Activated naive CD4-positive, alpha-beta T cell treated with Interleukin-2 at 50 U/mL for 16 hours (primary cell): ENCODE results near the gene RPL38.
A peak's percentile ranks its signal among the peaks of the same experiment; 100 is the strongest.

Experiments
- DNase-seq: peaks from one replicate; pipeline ENCODE4 v3.0.0-alpha.2; 2020

RPL38 gene

DNA sequence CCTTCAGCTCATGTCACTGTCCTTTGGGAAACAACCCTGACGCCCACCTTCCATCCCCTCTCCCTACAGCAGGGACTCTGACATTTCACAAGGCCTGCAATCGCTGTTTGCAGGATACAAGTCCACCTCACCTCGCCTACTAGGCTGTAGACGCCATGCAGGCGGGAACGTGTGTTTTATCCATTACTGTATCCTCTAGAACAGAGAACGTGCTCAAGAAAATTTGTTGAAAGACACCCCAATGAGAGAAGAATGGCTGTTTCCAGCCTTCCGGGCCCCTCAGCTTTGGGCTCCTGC is 8.4 kb downstream of the RPL38 start:
- DNase-seq = peak; percentile 12

DNA sequence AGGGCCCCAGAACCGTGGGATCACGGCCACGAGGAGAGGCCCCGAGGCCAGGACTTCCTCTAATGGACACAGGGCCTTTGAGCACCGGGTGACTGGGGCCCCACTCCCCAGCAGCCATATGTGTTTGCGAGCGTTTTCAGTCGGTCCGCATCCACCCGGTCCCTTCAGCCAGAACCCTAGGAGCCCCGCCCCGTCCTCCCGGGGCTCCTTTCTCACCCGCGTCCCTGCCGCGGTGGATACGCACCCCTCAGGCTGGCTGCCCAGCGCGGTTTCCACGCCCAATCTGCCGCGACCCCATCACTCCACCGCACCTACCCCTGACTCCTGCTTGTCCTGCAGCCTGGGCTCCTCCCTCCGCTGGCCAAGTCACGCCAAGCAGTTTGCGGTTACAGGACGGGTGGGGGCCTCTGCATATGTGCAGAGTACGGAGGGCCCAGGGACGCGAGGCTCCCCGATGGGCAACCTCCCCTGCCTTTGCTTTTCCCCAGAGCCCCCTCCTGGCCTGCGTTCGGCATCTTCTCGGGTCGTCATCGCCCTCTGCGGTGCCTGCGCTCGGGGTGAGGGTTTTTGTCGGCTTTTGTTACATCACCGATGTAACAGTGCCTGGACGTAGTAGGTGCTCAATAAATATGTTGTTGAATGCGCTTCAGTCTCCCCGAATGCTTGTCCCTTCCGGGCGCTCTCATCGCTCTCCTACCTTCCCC is 8.9 kb downstream of the RPL38 start:
- peak; percentile 43 for DNase-seq

DNA sequence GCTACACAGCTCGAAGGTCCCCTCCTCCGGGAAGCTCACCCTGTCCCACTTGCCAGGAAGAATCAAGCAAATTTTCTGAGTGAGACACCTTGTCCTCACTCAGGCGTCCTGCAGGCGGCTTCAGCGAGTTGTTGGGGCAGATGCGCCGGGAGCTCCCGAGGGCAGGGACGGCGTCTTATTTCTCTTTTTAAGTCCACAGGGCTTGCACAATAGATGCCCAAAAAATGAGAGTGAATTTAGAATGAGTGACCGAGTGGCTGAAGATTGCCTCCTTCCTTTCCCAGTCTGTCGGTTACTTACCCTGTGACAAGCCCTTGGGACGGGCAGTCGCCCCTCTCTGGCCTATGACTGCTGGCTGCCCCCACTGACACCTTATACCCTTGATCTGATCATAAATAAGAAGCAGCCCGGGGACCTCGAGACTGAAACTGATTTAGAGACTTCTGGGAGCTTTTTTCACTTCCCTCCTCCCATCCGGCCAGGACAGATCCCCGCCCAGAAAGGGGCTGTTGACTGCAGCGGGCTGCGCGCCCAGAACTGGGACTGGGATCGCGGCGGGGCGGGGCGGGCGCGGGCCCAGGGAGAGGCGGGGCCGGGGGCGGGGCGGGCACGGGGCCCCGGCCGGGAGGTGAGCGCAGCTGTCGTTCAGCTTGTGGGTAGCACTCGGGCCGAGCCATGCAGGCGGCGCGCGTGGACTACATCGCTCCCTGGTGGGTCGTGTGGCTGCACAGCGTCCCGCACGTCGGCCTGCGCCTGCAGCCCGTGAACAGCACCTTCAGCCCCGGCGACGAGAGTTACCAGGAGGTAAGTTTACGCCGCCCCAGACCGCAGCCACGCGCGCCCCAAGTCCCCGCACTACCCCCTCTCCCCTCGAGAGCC is 9.7 kb downstream of the RPL38 start, which contains the start of gene TTYH2:
Gene TTYH2, plus strand, starts transcription at position 659 of the 879 bp plus-strand sequence. Its CDS starts 17 bp downstream, at position 676.
- DNase-seq = peak; percentile 68

DNA sequence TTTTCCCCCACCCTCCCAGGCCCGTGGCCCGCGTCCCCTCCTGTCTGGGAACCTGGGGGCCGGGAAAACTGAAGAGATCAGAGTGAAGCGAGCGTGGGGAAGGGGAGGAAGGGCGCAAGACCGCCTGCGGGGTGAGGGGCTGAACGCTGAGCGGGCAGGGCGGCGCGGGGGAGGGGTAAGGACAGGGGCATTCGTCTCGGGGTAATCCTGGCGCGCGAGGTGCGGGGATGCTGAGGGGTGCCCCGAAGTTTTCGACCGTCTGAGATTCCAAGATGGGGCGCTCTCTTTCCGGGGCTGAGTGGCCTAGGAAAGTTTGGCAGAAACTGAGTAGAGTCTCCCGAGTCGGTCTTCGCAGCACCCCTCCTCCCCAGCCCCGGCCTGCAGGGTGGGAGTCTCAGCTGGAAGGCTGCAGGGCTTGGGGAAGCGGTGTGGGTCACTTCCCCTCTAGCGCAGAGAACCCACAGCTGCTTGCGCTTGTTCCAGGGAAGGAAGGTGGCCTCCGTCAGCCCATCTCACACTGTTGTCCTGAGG is 10.4 kb downstream of the RPL38 start:
- peak; percentile 9 for DNase-seq

DNA sequence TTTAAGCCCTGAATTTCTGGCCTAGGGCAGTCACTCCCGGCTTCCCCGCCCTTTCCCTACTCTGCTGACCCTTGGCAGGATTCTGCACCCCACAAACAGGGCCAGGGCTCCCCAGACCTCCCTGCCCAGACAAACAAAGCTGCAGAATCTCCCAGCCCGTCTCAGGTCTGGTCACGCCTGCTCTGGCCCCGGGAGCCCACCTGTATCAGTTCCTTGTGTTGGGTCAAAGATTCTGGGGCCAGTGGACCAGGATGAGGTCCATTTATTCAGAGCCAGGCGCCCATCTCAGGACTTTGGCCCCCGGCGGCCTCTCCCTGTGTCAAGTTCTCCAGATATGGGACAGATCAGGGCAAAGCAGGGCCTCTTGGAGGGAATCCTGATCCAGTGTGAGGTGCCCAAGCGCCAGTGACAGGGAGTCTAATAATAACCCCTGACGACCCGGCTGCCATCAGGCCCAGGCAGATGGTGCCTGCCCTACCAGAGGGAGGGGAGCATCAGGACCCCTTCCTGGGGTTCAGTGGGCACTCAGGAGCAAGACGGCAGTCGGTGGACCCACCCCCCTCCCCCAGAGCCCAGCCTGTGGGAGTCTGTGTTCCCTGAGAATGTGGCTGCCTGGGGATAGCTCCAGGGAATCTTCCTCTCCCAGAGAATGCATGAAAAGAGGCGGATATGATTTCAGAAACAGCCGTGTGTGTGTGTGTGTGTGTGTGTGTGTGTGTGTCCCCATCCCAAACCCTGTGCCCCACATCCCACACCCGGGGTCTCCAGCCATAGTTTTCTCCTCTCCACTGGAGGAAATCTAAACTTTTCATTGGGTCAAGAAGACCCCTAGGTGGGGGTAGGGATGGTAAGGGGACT is 11.2 kb downstream of the RPL38 start:
- no peak for DNase-seq

DNA sequence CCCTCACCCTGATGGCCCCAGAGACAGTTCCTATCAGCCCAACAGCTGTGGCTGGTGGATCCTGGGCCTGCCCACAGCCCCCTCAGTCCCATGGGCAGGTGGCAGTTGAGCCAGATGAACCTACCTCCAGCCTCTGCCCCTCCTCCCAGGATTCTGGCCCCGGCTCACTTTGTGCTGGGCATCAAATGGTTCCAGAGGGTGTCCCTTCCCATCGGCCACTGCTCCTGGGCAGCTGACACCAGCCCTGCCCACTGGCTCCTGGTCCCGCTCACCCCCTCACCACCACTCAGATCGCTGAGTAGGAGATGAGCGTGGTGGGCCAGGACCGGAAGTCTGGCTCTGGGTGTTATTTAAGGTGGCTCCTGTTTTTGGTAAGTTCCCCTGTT is 11.9 kb downstream of the RPL38 start:
- no peak for DNase-seq

DNA sequence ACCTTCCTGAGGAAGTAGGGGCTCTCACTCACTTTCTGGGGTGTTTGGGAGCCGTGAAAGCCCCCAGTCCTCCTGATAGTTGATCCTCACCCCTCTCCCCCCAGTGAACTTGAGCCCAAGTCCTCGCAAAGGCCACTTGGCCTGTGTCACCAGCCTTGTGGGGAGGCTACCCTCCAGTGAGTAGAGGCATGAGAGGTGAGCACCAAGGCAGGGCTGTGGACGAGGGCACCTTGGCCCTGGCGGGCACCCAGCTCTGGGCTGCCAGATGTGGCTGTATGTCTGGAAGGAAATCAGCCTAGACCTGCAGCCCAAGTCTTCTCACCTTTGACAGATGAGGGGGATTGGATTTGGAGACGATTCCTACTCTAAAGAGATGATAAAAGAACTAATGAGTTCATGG is 13.0 kb downstream of the RPL38 start:
- DNase-seq = no peak

DNA sequence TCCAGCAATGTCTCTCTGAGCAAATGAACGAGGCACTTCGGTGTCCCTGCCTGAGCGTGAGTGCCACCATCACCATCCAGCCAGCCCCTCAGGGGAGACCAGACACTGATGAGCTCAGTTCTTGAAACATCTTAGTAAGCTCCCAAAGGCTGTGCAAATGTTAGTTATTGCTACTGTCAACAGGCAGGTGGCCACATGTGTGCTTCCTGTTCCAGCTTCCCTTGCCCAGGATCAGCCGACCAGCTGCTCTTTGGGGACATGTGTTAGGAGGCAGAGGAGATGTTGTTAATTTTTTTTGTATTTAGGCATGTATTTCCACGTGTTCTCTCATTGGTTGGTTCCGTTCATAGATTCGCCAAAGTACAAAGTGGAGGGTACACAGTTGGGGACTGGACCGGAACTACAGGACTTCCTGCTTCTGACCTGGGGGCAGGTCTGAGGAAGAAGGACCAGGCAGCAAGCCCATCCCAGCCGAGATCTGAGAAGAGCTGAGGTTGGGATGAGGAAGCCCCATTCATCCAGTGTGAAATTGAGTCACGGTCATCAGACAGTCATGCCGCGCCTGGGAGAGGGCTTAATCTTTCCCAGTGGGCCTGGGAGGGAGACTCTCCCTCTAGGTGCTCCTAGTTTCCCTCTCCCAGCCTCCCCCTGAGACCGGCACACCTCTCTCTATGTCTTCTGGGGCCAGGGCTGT is 13.7 kb downstream of the RPL38 start:
- no peak for DNase-seq

DNA sequence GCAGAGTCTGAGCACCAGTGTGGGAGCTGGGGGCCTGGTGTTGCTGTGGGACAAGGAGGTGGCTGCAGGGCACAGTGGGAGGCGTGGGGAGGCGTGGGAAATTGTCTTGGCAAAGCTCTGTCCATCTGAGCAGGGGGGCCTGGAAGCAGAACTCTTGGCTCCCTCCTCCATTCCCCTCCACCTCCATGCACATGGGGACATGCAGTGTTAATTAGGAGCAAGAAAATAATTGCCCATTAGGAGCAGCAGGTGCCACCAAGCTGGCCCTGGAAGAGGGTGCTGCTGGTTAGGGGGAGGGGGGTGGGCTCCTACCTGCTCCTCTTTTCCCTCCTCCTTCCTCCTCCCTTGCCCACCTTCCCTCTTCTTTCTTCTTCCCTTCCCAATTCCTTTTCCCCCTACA is 14.4 kb downstream of the RPL38 start:
- DNase-seq = no peak

DNA sequence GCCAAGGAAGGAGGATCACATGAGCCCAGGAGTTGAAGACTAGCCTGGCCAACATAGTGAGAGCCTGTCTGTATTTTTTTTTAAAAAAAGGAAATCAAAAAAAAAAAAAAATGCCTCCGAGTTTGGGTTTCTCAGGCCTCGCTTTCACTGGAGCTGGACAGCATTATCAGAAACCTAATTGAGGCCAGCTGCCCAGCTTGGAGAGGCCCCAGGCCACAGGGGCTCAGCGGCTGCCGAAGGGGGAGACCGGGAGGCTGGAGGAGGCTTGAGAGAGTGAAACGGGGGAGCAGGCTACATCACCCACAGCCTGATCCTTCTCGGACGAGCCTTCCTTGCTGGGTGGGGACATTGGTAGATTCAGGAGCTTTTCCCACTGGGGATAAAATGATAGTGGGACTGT is 15.0 kb downstream of the RPL38 start:
- DNase-seq = no peak

DNA sequence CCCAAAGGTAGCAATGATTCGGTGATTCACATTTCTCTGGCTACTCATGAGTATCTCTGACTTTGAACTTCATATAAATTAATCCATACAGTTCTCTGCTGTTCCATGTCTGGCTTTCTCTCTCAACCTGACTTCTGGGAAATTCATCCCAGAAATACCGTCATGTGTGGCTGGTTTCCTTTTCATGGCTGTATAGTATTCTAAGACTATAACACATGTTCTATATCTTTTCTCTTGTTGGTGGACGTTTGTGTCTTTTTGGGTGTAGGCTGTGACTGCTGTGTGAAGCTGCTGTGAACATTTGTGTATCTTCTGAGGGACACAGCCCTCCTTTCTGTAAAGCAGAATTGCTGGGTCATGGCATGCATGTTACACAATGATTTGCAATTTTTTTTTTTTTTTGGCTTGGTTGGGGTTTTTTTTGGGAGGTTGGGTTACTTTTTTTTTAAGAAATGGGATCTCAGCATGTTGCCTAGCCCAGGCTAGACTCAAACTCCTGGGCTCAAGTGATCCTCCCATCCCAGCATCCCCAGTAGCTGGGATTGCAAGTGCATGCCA is 16.2 kb downstream of the RPL38 start:
- DNase-seq = no peak

DNA sequence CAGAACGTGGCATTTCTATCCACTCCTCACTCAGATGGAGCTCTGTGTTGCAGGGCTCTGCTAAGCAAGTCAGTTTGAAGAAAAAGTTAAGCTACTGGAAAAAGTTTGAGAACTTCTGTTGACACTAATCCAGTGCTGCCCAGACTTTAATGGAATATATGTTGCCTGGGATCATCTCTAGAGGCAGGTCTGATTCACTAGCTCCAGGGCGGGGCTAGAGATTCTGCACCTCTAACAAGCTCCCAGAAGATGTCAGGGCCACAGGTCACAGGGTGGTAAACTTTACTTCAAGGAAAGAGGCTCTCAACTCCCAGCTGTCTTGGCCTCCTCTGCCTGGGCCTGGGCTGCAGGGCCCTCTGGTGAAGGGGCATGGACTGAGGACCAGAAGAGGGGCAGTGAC is 16.7 kb downstream of the RPL38 start:
- no peak for DNase-seq

DNA sequence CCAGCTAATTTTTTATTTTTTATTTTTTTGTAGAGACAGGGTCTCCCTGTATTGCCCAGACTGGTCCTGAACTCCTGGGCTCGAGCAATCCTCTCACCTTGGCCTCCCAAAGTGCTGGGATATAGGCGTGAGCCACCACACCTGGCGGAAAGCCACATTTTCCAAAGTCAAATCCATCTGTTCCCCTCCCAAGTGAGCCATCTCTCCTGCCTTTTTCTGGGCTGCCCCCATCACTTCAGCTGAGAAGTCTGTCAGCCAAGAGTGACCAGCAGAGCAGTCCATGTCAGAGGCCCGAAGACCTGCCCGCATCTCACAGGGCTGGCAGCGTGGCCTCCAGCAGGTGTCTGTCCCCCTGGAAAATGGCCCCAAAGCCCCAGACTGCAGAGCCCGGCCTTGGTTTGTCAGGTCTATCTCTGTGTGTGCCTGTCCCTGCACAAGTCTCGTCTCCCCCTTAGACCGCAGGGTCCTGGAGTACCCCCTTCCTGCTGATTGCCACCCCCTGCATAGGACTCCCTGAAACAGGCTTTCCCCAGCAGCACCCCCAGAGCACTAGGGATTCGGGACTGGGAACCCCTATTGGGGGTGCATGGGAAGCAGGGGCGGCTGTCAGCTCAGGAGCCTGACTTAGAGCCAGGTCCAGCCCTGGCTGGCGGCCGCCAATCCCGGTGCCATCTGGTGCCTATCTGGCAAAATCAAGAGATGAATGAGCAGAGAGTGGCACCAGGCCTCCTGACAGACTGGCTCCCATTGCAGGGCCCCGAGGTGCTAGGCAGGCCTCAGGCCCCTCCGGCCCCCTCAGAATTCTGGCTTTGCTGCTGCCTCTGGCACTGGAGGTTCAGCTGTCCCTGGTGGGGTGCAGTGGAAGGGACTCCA is 17.7 kb downstream of the RPL38 start:
- no peak for DNase-seq

DNA sequence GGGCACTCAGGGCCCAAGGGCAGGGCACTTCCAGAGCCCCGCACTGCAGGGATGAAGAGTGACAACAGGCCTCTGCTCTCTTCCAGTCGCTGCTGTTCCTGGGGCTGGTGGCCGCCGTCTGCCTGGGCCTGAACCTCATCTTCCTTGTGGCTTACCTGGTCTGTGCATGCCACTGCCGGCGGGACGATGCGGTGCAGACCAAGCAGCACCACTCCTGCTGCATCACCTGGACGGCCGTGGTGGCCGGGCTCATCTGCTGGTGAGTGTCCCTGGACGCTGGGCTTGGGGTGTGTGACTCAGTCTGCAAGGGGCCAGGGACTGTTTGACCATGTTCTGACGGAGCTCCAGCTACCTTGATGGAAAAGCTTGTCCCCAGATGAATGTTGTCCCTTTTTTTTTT is 18.9 kb downstream of the RPL38 start:
- no peak for DNase-seq

DNA sequence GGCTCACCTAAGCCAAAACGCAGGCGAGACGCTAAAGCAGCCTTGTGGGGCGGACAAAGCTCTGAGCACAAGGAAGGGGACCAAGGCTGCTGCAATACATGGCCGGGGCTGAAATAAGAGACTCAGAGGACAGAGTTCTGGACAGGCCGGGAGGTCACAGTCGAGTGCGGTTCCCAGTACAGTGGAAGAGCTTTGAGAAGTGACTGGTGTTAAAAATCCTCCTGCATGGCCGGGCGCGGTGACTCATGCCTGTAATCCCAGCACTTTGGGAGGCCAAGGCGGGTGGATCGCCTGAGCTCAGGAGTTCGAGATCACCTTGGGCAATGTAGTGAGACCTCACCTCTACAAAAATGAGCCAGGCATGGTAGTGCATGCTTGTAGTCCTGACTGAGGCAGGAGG is 20.4 kb downstream of the RPL38 start:
- DNase-seq = no peak

DNA sequence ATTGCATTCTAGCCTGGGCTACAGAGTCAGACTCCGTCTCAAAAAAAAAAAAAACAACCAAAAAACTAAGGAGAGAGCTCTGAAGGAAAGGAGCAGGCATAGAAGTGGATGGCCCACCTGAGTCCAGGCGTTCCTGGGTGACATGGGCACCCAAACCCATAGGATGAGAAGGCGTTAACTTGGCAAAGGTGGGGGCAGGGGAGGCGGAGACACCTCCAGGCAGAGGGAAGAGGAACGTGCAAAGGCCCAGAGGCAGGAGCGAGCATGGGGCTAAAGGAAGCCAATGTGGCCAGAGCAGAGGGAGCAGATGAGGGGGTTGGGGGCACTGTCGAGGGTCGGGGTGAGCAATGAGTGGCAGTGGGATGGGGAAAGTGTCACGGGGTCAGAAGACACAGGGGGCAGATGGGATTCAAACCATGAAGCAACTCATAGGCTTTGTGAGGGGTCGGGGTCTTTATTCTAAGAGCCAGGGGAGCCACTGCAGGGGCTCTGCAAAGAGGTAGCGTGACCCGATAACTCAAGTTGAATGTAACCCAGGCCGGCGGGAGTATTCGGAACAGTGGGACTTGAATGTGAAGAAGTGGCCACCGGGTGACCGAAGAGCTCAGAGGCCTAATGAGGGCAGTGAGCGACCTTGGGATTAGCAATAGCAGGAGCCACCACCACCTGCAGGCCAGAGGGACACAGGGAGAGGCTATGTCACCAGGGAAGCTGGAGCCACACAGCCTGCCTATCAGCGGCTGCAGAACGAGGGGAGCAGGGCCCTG is 21.7 kb downstream of the RPL38 start:
- DNase-seq = no peak

DNA sequence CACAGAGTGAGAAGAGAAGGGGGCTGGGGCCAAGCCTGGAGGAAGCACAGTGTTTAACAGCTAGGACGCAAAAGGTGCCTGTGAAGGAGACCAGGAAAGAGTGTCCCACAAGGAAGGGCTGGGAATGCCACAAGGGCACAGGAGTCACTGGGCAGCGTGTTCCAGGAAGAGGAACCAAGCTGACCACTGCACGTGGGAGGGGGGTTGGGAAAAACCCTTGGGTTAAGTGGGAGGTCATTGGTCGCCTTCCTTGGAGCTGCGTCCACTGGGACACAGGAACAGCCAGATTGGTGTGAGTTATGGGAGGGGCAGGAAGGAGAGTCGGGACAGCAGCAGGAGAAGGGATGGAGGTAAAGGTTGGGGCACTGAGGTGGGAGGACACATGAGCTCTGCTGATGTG is 22.8 kb downstream of the RPL38 start:
- DNase-seq = no peak

DNA sequence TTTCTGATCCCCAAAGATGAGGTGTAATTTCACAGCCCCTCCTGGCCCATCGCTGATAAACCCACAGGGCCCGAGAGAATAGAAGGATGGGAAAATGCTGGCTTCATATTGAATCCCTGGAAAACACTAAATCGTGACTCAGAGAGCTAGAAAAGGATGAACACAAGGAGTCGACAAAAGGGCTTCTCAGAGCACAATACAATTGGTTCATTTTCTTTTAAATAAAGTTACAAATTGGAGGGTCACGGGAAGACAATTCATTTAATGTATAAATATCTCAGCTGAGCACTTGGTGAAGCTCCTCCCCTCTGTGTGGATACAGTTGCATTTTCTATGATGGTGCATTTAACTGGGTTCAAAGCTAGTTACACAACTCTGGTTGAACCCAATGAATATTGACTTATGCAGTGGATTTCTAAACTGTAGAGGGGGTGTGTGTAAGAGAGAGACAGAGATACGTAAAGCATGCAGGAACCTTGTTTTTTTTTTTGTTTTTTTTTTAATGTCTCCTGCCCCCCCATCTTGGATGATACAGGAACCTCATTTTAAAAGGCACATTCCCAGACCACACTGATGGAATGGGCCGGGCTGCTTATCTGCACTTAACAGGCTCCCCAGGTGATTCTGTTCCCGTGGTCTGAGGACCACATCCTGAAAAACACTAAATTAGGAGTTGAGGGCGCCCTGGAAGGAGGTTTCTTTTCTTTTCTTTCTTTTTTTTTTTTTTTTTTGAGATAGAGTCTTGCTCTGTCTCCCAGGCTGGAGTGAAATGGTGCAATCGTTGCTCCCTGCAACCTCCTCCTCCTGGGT is 24.0 kb downstream of the RPL38 start:
- no peak for DNase-seq

DNA sequence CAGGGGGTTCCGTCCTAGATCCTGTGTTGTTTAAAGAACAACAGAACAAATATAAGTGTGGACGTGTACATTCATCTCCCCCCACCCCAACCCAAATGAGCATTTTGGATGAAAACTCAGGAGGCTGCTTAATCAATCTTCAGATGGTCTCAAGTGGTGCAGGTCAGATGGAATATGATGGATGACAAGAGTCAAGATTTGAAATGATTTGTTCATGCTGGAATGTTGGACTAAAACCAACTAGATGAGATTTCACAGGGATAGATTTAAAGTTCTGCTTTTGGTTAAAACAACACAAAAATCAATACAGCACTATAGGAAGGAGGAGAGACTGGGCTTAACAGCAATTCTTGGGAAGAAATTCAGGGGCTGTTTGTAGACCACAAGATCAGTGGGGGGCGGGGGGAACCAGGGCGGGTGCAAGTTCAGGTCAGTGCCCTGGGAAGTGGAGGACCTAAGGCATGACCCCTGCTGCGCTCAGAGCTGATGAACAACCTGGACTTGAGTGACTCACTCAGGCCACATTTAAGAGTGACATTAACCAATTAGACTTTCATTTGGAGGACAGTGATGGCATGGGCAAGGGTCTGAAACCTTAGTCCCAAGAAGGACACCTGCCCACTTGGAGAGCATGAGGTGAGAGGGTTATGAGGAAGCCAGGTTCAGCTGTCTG is 25.0 kb downstream of the RPL38 start:
- no peak for DNase-seq
